Suppressor macrophage treated with lipopolysaccharide for 1 hour (primary cell): ENCODE data around the gene HS1BP3.

Experiments
- DNase-seq, 3 donors: peaks; one replicate each; pipeline ENCODE4 v3.0.0-alpha.2; 2020 to 2022

Gene HS1BP3

GRCh38 chr2:20596973-20597859 is 53.7 kb downstream of the HS1BP3 start:
- DNase-seq, result no peak

GRCh38 chr2:20596193-20596972 is 54.5 kb downstream of the HS1BP3 start:
- no peak for DNase-seq

- DNase-seq, result peak; percentile 65 to 79 (median 70)
Observed at GRCh38 chr2:20595439-20596192, 55.3 kb downstream of the HS1BP3 start.

- no peak for DNase-seq
Observed at GRCh38 chr2:20594957-20595356, 55.9 kb downstream of the HS1BP3 start.

- no peak for DNase-seq
Observed at GRCh38 chr2:20594048-20594750, 56.7 kb downstream of the HS1BP3 start.

GRCh38 chr2:20593072-20594034 is 57.5 kb downstream of the HS1BP3 start:
- peak; percentile 90 to 91 (median 90) for DNase-seq

- DNase-seq, result peak; percentile 72 to 84 (median 78)
Observed at GRCh38 chr2:20592106-20593071, 58.5 kb downstream of the HS1BP3 start.

GRCh38 chr2:20590704-20591515 is 60.0 kb downstream of the HS1BP3 start:
- no peak for DNase-seq

GRCh38 chr2:20589975-20590703 is 60.8 kb downstream of the HS1BP3 start:
- no peak for DNase-seq

- DNase-seq, result no peak
Observed at GRCh38 chr2:20588918-20589871, 61.7 kb downstream of the HS1BP3 start.

- no peak for DNase-seq
Observed at GRCh38 chr2:20585710-20586594, 64.9 kb downstream of the HS1BP3 start.

GRCh38 chr2:20585359-20585709 is 65.6 kb downstream of the HS1BP3 start:
- no peak for DNase-seq

- DNase-seq, result no peak
Observed at GRCh38 chr2:20584399-20585358, 66.2 kb downstream of the HS1BP3 start.

- no peak for DNase-seq
Observed at GRCh38 chr2:20584045-20584398, 66.9 kb downstream of the HS1BP3 start.

GRCh38 chr2:20583425-20583881 is 67.4 kb downstream of the HS1BP3 start:
- no peak for DNase-seq
